K562 (cell line): ENCODE data around the gene CALHM2. TPM values are rescaled to one million over a fixed set of nuclear protein-coding genes. Genes with fewer than 3 reads are reported as not detected.

ENCODE experiments used
- ATAC-seq: fragments of 200-7000 bp; cut with Tn5 transposase; 3 replicates; pipeline ENCODE4 v1.9.1; 2020; ENCODE audit warnings: moderate library complexity
- BruUV-seq: library from RNA; stranded (reverse); fragments of 400-500 nt; replicated peaks from 2 replicates; lab custom pipeline; 2021; lab: Mats Ljungman, UMichigan
- CTCF ChIA-PET: fragments of 300-600 bp; formaldehyde crosslinking; extraction: SDS; loops from one replicate; lab custom pipeline; 2021; ENCODE audit warnings: low intra/inter-chr PET ratio; lab: Yijun Ruan, JAX
- POLR2A ChIA-PET: fragments of 300-600, 350-650 bp; sonication (Branson Sonifier 250); formaldehyde crosslinking; extraction: SDS; loops from one replicate; lab custom pipeline; 2021; ENCODE audit warnings: antibody characterized with exemption, inconsistent platforms; lab: Yijun Ruan, JAX
- DNase-seq, 4 experiments: peaks; one replicate each; pipeline versions ENCODE4 v3.0.0 to v3.0.0-alpha.2; 2011 to 2018; ENCODE audit warnings: low spot score in 3 of 4, mixed read lengths in 3 of 4; ENCODE audit errors: extremely low read depth in 1 of 4
- FAIRE-seq: peaks from 2 replicates; lab custom pipeline; 2011; peaks lifted over from hg19 to GRCh38; lab: Jason Lieb, UNC
- H2AFZ ChIP-seq: 2 replicates; pipeline ENCODE4 v1.6.0; 2011; ENCODE audit warnings: low read depth, low read length, control low read depth, inconsistent platforms
- H3K27ac ChIP-seq: fragments of 200-600 bp; 3 replicates; pipeline ENCODE4 v1.8.0; 2011; ENCODE audit warnings: low read depth, mild to moderate bottlenecking, control low read depth, inconsistent platforms, low read length, moderate library complexity, mixed read lengths; ENCODE audit errors: extremely low read depth
- H3K27me3 ChIP-seq, 2 experiments: fragments of 300-600 bp in 1 of 2; 2 replicates in 1 of 2; 3 replicates in 1 of 2; pipeline versions ENCODE4 v1.6.0 to v1.8.0; 2011; ENCODE audit warnings: inconsistent platforms in 2 of 2, low read length in 2 of 2, mild to moderate bottlenecking in 1 of 2, mixed read lengths in 1 of 2, moderate library complexity in 1 of 2; ENCODE audit not compliant: control insufficient read depth in 2 of 2, insufficient read depth in 2 of 2
- H3K36me3 ChIP-seq: fragments of 300-600 bp; 3 replicates; pipeline ENCODE4 v1.8.0; 2011; ENCODE audit warnings: mild to moderate bottlenecking, low read length, inconsistent platforms; ENCODE audit not compliant: control insufficient read depth, insufficient read depth
- H3K4me1 ChIP-seq, 2 experiments: fragments of 200-600 bp in 1 of 2; replicated peaks in 1 of 2; 2 replicates in 1 of 2; 3 replicates in 1 of 2; pipeline versions ENCODE4 v1.5.1 to v1.8.0; 2011; ENCODE audit warnings: inconsistent platforms in 2 of 2, low read length in 2 of 2, mild to moderate bottlenecking in 1 of 2, mixed read lengths in 1 of 2, moderate library complexity in 1 of 2; ENCODE audit not compliant: control insufficient read depth in 2 of 2, insufficient read depth in 2 of 2
- H3K4me2 ChIP-seq: 2 replicates; pipeline ENCODE4 v1.6.1; 2011; ENCODE audit warnings: low read length, control low read depth, inconsistent platforms, mixed read lengths; ENCODE audit not compliant: insufficient read depth
- H3K4me3 ChIP-seq: fragments of 200-600 bp; sonication (generic), shearing (Covaris generic); 2 replicates; pipeline ENCODE4 v1.5.1; 2016; ENCODE audit warnings: control low read depth, inconsistent platforms
- H3K79me2 ChIP-seq: fragments of 200-600 bp; 3 replicates; pipeline ENCODE4 v1.8.0; 2011; ENCODE audit warnings: low read length, inconsistent platforms; ENCODE audit not compliant: control insufficient read depth, insufficient read depth
- H3K9ac ChIP-seq, 2 experiments: 2 replicates each; pipeline versions ENCODE4 v1.6.0 to v1.6.1; 2011; ENCODE audit warnings: low read depth in 2 of 2, low read length in 2 of 2, control low read depth in 1 of 2, inconsistent platforms in 1 of 2, mild to moderate bottlenecking in 1 of 2, mixed read lengths in 1 of 2; ENCODE audit not compliant: insufficient read depth in 1 of 2
- H3K9me1 ChIP-seq: one replicate; pipeline ENCODE4 v1.6.0; 2011; ENCODE audit warnings: inconsistent platforms, mild to moderate bottlenecking, low read length, moderate library complexity; ENCODE audit not compliant: control insufficient read depth, insufficient read depth
- H3K9me3 ChIP-seq: replicated peaks from 2 replicates; pipeline ENCODE4 v1.5.1; 2011; ENCODE audit warnings: low read depth, low read length, inconsistent platforms; ENCODE audit not compliant: control insufficient read depth, insufficient read depth
- H4K20me1 ChIP-seq: replicated peaks from 2 replicates; pipeline ENCODE4 v1.6.1; 2011; ENCODE audit warnings: low read length, inconsistent platforms, mixed read lengths; ENCODE audit not compliant: control insufficient read depth, insufficient read depth
- EWSR1 ChIP-seq: fragments of 450-650 bp; IDR thresholded peaks from 2 replicates; pipeline ENCODE4 v1.6.1; 2018; ENCODE audit warnings: borderline replicate concordance, mild to moderate bottlenecking, low read depth, moderate library complexity; ENCODE audit not compliant: partially characterized antibody
- FUS ChIP-seq: fragments of 200-400 bp; formaldehyde crosslinking; optimal IDR thresholded peaks from 2 replicates; pipeline ENCODE3; 2017; ENCODE audit warnings: low read depth, low read length
- RHOXF2B ChIP-seq: fragments of 250-450 bp; sonication (Bioruptor Pico); conservative IDR thresholded peaks from 2 replicates; pipeline ENCODE4 v1.5.1; 2021
- STAT5A ChIP-seq: IDR thresholded peaks from 2 replicates; pipeline ENCODE4 v1.6.1; 2012; ENCODE audit warnings: low read length, inconsistent platforms, borderline replicate concordance
- ZBTB43 ChIP-seq: sonication (generic); formaldehyde crosslinking; IDR thresholded peaks from 2 replicates; pipeline ENCODE4 v1.8.0; 2023; ENCODE audit warnings: mild to moderate bottlenecking, missing genetic modification reagents
- WGBS: fragments of 100-300 bp; shearing (Covaris generic); methylation state at CpG from one replicate; pipeline ENCODE4 v1.1.6; 2016; ENCODE audit warnings: low coverage, mixed read lengths; ENCODE audit not compliant: insufficient coverage; ENCODE audit errors: missing lambda C conversion rate; 5-methylcytosine and 5-hydroxymethylcytosine counted together
- in situ Hi-C: fragments of 300-500 bp; cut with MboI; formaldehyde crosslinking; loops from 4 replicates; pipeline ENCODE4 v1.15.0; 2018; ENCODE audit warnings: inconsistent platforms, mixed read lengths
- intact Hi-C: fragments of 100-400 bp; cut with micrococcal nuclease; formaldehyde crosslinking; loops from 2 replicates; pipeline ENCODE4 v1.14.2; 2022
- polyA plus RNA-seq, 8 experiments: library from polyadenylated mRNA; depleted of rRNA in 4 of 8; stranded (reverse) in 5 of 8; unstranded in 3 of 8; fragments of >200 nt; fragmentation: Nextera tagmentation in 2 of 8; fragmentation: Illumina TruSeq in 1 of 8; extraction: Ambion mirVana in 2 of 8; extraction: Trizol in 1 of 8; gene quantifications; 2 replicates each; pipeline versions ENCODE4 v1.2.1 to v1.2.3, GENCODE V29; 2011 to 2014; ENCODE audit warnings: inconsistent platforms in 1 of 8, missing spikeins in 1 of 8
- total RNA-seq, 7 experiments: library from RNA; depleted of rRNA in 6 of 7; stranded (reverse); fragments of >200 nt in 6 of 7; fragmentation: Illumina TruSeq in 2 of 7; extraction: Trizol in 2 of 7; gene quantifications; 2 replicates each; pipeline versions ENCODE4 v1.2.1 to v1.2.3, GENCODE V29; 2011 to 2021; ENCODE audit warnings: low replicate concordance in 1 of 7
- TF ChIP-seq, protein P1 (sequence below): fragments of 250-450 bp; sonication (Bioruptor Pico); IDR thresholded peaks from 2 replicates; pipeline ENCODE4 v1.5.0; 2020; ENCODE audit warnings: mild to moderate bottlenecking
- TF ChIP-seq, protein P2 (sequence below), 2 experiments: fragments of 150-350 bp in 1 of 2; IDR thresholded peaks; 2 replicates each; pipeline ENCODE4 v1.6.1; 2012 to 2016; ENCODE audit warnings: low read depth in 2 of 2, low read length in 2 of 2, mild to moderate bottlenecking in 1 of 2, moderate library complexity in 1 of 2

The CALHM2 gene
- total and polyA plus RNA-seq, 9 of the 15 experiments (the other 6 are each of a cell fraction or from before 2014, with no cell fraction given) = 0.08 to 0.14 (median 0.13) TPM; not detected in 6

DNA sequence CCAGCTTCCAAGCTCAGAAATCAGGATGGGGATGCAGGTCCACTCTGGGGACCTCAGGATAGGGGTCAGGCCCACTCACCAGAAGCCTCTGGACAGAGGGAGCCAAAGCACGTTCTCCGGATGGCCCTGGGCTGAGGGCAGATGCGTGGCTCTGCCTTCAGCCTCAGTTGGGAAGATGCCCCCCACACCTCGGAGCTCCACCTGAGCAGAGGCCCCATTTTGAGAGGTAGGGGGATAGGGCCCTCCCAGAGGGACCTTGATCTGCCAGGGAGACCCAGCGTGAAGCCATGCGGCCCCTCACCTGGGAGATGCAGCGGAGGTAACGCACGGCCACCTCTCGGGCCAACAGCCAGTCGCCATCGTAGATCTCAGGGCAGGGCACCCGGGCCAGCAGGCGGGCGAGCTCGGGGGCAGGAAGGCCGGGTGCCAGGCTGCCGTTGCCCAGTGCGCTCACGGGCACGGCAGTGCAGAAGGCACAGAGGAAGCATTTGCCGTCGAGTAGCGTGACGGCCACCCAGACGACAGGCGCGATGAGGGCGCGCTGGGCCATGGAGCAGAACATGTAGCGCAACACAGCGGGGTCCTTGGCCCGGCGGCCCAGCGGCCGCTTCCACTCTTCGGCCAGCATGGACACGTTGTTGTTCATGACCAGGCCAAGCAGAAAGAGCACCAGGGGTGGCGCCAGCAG is 5.9 kb upstream of the CALHM2 start:
- ChIA-PET CTCF (no interaction called here), POLR2A (interaction anchor here (0.6 kb wide), 1 partner anchor 52 kb away, joined by 3 read pairs; no protein-coding TSS in a partner anchor)
- no peak overlapping the region for H3K4me2 ChIP-seq
- in situ Hi-C loops (no loop called here), intact Hi-C loops (no loop called here)
- FAIRE-seq = no peak
- BruUV-seq = no TSS peak
- ATAC-seq = no peak
- H3K4me1 ChIP-seq = peaks cover 0 to 6% of the 10 kb centered on the region in 2 experiments; a peak in 2 of 5 replicates
- H4K20me1 ChIP-seq = no peaks in the 10 kb centered on the region; the same call in 1 of the 2 replicates
- H3K4me3 ChIP-seq = no peak overlapping the region
- no peaks in the 10 kb centered on the region for H3K9me1 ChIP-seq
- DNase-seq = no peak
- H3K27me3 ChIP-seq = no peaks in the 10 kb centered on the region; a peak in 2 of 5 replicates
- no peak overlapping the region for H3K27ac ChIP-seq
- no peaks in the 10 kb centered on the region for H3K79me2 ChIP-seq
- TF ChIP-seq, protein P1, sequence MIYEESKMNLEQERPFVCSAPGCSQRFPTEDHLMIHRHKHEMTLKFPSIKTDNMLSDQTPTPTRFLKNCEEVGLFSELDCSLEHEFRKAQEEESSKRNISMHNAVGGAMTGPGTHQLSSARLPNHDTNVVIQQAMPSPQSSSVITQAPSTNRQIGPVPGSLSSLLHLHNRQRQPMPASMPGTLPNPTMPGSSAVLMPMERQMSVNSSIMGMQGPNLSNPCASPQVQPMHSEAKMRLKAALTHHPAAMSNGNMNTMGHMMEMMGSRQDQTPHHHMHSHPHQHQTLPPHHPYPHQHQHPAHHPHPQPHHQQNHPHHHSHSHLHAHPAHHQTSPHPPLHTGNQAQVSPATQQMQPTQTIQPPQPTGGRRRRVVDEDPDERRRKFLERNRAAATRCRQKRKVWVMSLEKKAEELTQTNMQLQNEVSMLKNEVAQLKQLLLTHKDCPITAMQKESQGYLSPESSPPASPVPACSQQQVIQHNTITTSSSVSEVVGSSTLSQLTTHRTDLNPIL (CRISPR knock-in tag) = no peak
- 42% methylated on average over 27 of the region's 39 CpGs for WGBS
- H3K9ac ChIP-seq = no peak overlapping the region
- no peak overlapping the region for H2AFZ ChIP-seq
- H3K9me3 ChIP-seq = no peaks in the 10 kb centered on the region
- no peaks in the 10 kb centered on the region for H3K36me3 ChIP-seq

DNA sequence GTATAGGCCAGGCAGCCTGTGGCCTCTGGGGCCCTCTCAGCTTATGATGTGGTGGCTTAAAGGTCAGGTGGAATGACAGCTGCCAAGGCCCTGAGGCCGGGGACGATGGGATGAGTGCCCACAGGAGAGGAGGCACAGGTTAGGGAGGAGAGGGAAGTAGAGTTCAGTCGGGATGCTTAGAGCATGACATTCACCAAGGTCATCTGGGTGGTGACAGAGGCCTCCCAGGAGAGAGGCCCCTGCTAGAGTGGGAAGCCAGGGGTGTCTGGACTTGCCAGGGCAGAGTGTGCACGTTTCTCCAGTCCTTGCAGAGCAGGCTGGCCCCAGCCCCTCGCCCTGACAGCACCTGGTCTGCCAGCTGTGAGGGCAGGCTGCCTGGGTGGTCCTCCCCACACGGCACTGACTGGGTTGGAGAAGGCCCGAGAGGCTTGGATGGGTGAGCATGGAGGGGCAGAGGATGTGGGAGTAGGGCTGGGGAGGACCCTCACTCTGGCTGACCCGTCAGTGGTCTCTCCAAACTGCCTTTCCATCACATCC is 5.1 kb upstream of the CALHM2 start:
- 14% methylated on average over 7 of the region's 8 CpGs for WGBS
- Histone ChIP-seq H3K27me3 (no peaks in the 10 kb centered on the region), H3K36me3 (no peaks in the 10 kb centered on the region), H3K9me3 (no peaks in the 10 kb centered on the region), H3K9ac (no peak overlapping the region), H2AFZ (no peak overlapping the region), H3K4me2 (no peak overlapping the region), H3K9me1 (no peaks in the 10 kb centered on the region), H4K20me1 (no peaks in the 10 kb centered on the region; the same call in 1 of the 2 replicates), H3K27ac (no peak overlapping the region), H3K79me2 (no peaks in the 10 kb centered on the region), H3K4me3 (no peak overlapping the region), H3K4me1 (peaks cover 0 to 11% of the 10 kb centered on the region in 2 experiments; a peak in 2 of 5 replicates)
- FAIRE-seq (no peak), ATAC-seq (no peak), DNase-seq (no peak)
- POLR2A ChIA-PET = no interaction called here
- CTCF ChIA-PET = no interaction called here
- intact Hi-C loops (no loop called here), in situ Hi-C loops (no loop called here)
- BruUV-seq = no TSS peak
- TF ChIP-seq, protein P2, sequence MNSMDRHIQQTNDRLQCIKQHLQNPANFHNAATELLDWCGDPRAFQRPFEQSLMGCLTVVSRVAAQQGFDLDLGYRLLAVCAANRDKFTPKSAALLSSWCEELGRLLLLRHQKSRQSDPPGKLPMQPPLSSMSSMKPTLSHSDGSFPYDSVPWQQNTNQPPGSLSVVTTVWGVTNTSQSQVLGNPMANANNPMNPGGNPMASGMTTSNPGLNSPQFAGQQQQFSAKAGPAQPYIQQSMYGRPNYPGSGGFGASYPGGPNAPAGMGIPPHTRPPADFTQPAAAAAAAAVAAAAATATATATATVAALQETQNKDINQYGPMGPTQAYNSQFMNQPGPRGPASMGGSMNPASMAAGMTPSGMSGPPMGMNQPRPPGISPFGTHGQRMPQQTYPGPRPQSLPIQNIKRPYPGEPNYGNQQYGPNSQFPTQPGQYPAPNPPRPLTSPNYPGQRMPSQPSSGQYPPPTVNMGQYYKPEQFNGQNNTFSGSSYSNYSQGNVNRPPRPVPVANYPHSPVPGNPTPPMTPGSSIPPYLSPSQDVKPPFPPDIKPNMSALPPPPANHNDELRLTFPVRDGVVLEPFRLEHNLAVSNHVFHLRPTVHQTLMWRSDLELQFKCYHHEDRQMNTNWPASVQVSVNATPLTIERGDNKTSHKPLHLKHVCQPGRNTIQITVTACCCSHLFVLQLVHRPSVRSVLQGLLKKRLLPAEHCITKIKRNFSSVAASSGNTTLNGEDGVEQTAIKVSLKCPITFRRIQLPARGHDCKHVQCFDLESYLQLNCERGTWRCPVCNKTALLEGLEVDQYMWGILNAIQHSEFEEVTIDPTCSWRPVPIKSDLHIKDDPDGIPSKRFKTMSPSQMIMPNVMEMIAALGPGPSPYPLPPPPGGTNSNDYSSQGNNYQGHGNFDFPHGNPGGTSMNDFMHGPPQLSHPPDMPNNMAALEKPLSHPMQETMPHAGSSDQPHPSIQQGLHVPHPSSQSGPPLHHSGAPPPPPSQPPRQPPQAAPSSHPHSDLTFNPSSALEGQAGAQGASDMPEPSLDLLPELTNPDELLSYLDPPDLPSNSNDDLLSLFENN (IDR thresholded peaks at IDR 0.05; ENCODE audit: low read depth in 2 of 2, low read length in 2 of 2) = no peak
- TF ChIP-seq STAT5A = no peak
- TF ChIP-seq ZBTB43 (CRISPR knock-in tag) = no peak
- no peak for TF ChIP-seq FUS
- TF ChIP-seq EWSR1 = no peak
- TF ChIP-seq RHOXF2B (CRISPR knock-in tag) = no peak
